Measurements from ENCODE around the gene SMIM15.

Gene SMIM15

DNA sequence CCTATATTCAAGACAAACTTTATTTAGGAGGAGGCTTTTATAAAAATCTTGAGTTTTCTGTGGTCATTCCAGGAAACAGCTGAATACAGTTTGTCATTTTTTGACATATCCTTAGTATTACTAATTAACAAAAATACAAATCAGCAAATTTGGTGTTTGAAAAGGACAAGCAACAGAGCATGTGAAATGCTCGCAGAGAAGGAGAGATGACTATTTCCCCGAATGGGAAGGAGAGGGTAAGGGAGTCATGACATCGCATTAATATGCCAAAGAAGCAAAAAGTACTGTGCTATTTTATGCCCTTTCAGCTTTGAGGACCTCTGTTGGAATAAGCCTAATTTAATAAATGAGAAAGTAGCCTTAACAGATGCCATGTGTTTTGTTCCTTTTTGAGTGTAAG, 1.8 kb downstream of the SMIM15 start:
- DNase-seq (ENCODE audit: low read depth in 3 of 3, low spot score in 1 of 3): no peak

GRCh38 chr5:61159836-61160235, 2.4 kb downstream of the SMIM15 start:
- no peak for DNase-seq (ENCODE audit: low read depth in 3 of 3, low spot score in 1 of 3)

DNA sequence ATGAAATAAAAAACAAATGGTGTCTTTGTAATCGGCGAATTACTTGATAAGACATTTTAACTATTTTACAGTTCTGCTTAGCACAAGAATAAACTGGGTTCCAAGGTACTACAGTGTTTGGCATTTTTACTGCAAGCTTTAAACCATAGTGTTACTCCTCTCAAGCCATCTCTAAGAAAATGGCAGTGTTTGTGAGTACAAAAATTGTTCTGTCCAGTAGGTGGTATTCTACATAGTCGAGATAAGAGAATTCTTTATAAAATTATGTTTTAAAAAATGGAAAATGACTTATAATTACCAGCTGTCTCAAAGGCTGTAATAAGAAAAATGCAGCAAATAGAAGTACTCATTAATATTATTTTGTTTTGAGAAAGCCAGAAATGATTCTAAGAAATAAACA, 3.2 kb downstream of the SMIM15 start:
- no peak for DNase-seq (ENCODE audit: low read depth in 3 of 3, low spot score in 1 of 3)

DNA sequence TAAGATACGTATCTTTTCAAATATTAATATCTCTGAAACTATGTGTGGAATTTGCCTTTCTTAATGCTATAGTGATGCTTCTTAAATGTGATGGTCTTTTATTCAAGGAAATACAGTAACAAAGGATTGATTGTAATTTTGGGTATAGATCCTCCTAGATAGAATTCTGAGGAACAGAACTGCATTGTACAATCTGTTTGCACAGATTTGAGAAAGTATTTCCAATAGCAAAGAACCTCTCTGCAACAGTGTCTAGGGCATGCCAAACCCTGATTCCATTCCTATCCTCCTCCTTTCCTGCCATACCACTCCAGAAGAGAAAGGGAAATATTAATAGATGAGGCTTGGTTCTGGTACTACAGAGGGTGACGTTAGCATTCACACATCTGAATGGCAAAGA, 10.4 kb downstream of the SMIM15 start:
- DNase-seq (ENCODE audit: low read depth in 3 of 3, low spot score in 1 of 3): no peak

- no peak for DNase-seq (ENCODE audit: low read depth in 3 of 3, low spot score in 1 of 3)
Measured at GRCh38 chr5:61148515-61148914, 13.8 kb downstream of the SMIM15 start.

GRCh38 chr5:61142811-61143210, 19.5 kb downstream of the SMIM15 start:
- no peak for DNase-seq (ENCODE audit: low read depth in 3 of 3, low spot score in 1 of 3)

- DNase-seq (ENCODE audit: low read depth in 3 of 3, low spot score in 1 of 3): no peak
Measured at GRCh38 chr5:61142391-61142790, 19.9 kb downstream of the SMIM15 start.

DNA sequence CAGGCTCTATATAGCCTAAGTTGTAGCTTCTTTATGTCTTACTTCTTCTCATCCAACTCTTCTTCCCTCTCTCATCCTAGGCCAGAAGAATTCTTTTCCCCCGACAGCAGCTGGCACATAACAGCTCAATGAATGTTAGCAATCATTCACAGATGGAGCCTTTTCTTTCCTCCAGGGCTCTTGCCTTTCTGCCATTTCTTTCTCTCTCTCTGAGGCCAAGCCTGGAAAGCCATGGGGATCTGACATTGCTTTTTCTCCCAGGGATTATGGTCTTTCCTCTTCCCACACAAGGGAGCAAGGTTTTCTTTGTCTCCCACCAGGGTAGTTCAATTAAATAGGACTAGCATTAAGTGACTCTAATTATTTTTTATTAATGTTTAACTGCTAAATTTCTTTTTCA, 20.5 kb downstream of the SMIM15 start:
- no peak for DNase-seq (ENCODE audit: low read depth in 3 of 3, low spot score in 1 of 3)

DNA sequence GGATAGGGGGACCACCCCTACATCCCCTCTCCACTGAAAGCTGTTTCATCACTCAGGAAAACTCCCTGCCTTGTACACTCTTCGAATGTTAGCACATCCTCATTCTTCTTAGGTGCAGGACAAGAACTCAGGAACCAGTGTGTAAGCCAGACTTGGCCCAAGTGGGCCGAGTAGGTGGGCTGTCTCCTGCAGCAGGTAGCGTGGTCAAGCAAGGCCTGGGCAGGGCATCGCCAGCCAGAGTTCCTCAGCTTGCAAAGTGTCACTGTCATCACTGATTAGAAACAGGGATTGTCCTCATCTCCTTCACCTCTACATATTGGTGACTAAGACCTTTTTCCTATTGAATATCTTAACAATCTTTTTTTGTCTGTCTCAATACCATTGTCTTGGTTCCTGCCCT, 22.3 kb downstream of the SMIM15 start:
- no peak for DNase-seq (ENCODE audit: low read depth in 3 of 3, low spot score in 1 of 3)

GRCh38 chr5:61139094-61139873, 23.0 kb downstream of the SMIM15 start:
- DNase-seq (ENCODE audit: low read depth in 3 of 3, low spot score in 1 of 3): no peak

DNA sequence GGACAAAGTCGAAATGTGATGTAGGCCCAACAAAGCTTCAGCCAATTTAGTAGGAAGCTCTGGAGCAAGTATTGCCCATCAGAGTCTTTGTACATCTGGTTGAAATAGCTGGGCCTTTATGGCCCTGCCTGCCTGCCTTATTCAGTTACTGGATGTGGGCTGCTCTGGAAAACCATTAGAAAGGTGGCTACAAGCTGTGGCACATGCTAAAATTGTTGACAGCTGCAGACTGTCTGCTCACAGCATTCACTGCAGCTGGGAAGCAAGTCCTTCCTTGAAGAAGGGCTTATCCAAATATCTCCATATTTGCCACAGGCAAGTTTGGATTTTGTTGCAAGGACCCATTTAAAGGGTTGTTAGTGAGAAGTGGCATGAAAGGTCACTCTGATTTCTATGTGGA, 24.4 kb downstream of the SMIM15 start:
- no peak for DNase-seq (ENCODE audit: low read depth in 3 of 3, low spot score in 1 of 3)

GRCh38 chr5:61132559-61132958, 29.7 kb downstream of the SMIM15 start:
- DNase-seq (ENCODE audit: low read depth in 3 of 3, low spot score in 1 of 3): no peak

GRCh38 chr5:61130289-61130688, 32.0 kb downstream of the SMIM15 start:
- DNase-seq (ENCODE audit: low read depth in 3 of 3, low spot score in 1 of 3): no peak

GRCh38 chr5:61123145-61123544, 39.1 kb downstream of the SMIM15 start:
- no peak for DNase-seq (ENCODE audit: low read depth in 3 of 3, low spot score in 1 of 3)

DNA sequence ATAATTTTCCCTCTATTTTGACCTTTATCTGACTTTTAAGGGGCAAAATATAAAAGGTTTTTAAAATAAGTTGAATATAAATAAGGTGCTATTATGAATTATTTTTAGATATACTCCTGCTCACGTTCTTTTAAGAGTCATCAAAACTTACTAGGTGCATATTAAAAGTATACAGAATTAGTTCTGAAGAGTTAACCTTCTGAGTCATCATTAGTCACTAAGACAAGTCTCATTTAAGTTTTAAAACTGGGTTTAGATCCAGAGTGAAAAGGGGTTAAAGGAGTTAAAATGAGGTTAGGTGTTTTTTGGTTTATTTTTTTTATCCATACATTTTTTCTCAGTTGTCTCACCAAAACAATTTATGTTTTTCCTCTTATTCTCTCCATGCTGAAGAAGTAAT, 41.7 kb downstream of the SMIM15 start:
- DNase-seq (ENCODE audit: low read depth in 3 of 3, low spot score in 1 of 3): no peak

DNA sequence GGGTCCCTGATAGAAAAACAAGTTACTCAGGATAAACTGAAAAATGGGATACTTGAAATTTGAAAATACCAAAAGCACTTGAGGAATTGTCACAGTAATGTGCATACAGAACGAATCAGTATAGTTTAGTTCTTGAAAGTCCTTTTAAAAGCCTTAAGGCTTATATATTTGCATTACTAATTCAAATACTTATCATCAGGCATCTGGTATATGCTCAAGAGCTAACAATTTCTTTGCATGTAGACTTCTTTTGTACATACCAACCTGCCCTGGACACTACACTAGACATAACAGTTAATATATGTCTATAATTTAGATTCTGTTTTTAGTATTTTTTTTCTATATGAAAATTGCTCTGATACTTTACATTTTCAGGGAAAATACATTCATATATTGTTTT, 43.2 kb downstream of the SMIM15 start:
- no peak for DNase-seq (ENCODE audit: low read depth in 3 of 3, low spot score in 1 of 3)

GRCh38 chr5:61115968-61116367, 46.3 kb downstream of the SMIM15 start:
- DNase-seq (ENCODE audit: low read depth in 3 of 3, low spot score in 1 of 3): no peak

DNA sequence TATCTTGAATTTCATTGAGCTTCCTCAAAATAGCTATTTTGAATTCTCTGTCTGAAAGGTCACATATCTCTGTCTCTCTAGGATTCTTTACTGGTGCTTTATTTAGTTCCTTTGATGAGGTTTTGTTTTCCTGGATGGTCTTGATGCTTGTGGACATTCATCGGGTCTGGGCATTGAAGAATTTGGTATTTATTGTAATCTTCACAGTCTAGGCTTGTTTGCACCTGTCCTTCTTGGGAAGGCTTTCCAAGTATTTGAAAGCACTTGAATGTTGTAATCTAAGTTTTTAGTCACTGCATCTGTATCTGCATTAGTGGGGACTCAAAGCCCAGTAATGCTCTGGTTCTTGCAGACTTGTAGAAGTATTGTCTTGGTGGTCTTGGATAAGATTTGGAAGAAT, 47.8 kb downstream of the SMIM15 start:
- DNase-seq (ENCODE audit: low read depth in 3 of 3, low spot score in 1 of 3): no peak

All from stimulated activated CD4-positive, alpha-beta T cell treated with anti-CD3 and anti-CD28 coated beads, TNF-alpha, amount 100 ng/mL, for 1 hour (primary cell).